Body of pancreas (tissue), 4 donors: ENCODE results near the gene CFAP299. TPM values are rescaled to one million over a fixed set of nuclear protein-coding genes. Genes with fewer than 3 reads are reported as not detected.

Source experiments
- ATAC-seq: fragments of 150-250 bp; one replicate; pipeline ENCODE4 v1.9.1; 2016
- DNase-seq, 4 donors: peaks; one replicate each; pipeline ENCODE4 v3.0.0-alpha.2; 2019
- H3K27ac ChIP-seq, 4 donors: fragments of 200-600 bp; sonication (generic); 1 replicate in 3 of 4; 2 replicates in 1 of 4; pipeline versions ENCODE4 v1.5.1 to v1.6.1; 2016 to 2019; ENCODE audit warnings: mild to moderate bottlenecking in 1 of 4, mixed read lengths in 1 of 4, moderate library complexity in 1 of 4
- H3K27me3 ChIP-seq, 2 donors: fragments of 200-600 bp; sonication (generic); one replicate each; pipeline ENCODE4 v1.6.0; 2016; ENCODE audit warnings: mild to moderate bottlenecking in 1 of 2
- H3K36me3 ChIP-seq, 2 donors: fragments of 200-600 bp; sonication (generic); replicated peaks in 1 of 2; 2 replicates each; pipeline ENCODE4 v1.5.1; 2016; ENCODE audit warnings: low read depth in 2 of 2; ENCODE audit not compliant: insufficient read depth in 1 of 2
- H3K4me1 ChIP-seq: fragments of 200-600 bp; sonication (generic); one replicate; pipeline ENCODE4 v1.6.0; 2016
- H3K4me3 ChIP-seq, 2 donors: fragments of 200-600 bp; sonication (generic); 1 replicate in 1 of 2; 2 replicates in 1 of 2; pipeline ENCODE4 v1.5.1; 2016 to 2019
- H3K9me3 ChIP-seq, 3 donors: fragments of 200-600 bp; sonication (generic); 1 replicate in 2 of 3; 2 replicates in 1 of 3; pipeline ENCODE4 v1.5.1; 2016
- CTCF ChIP-seq, 7 experiments: fragments of 450-650 bp in 4 of 7; fragments of 200-600 bp in 3 of 7; sonication (generic) in 3 of 7; IDR thresholded peaks; one replicate each; pipeline ENCODE4 v1.5.1; 2016 to 2019; ENCODE audit warnings: antibody characterized with exemption in 7 of 7
- POLR2A ChIP-seq, 3 donors: fragments of 450-650 bp; IDR thresholded peaks; one replicate each; pipeline ENCODE4 v1.6.1; 2016; ENCODE audit warnings: antibody characterized with exemption in 3 of 3, mild to moderate bottlenecking in 2 of 3
- WGBS, 2 donors: methylation state at CpG; one replicate each; pipeline ENCODE4 v1.1.5; 2017; 5-methylcytosine and 5-hydroxymethylcytosine counted together
- intact Hi-C: fragments of 100-400 bp; cut with DNase I; formaldehyde crosslinking; loops from one replicate; pipeline ENCODE4 v1.15.1; 2023
- total RNA-seq, 2 donors: library from RNA; depleted of rRNA; stranded (reverse); fragments of >200 nt; gene quantifications; one replicate each; pipeline ENCODE4 v1.1.0, GENCODE V29; 2016

CFAP299 gene
- total RNA-seq, 2 donors from 2014 or later = not detected

GRCh38 chr4:80948995-80949394, 613.5 kb downstream of the CFAP299 start:
- ATAC-seq (no peak), DNase-seq (no peak)
- H3K27me3 ChIP-seq = no peaks in the 10 kb centered on the region

GRCh38 chr4:80956421-80956820, 620.9 kb downstream of the CFAP299 start:
- TF ChIP-seq CTCF (IDR thresholded peaks at IDR 0.05) (no peak), POLR2A (IDR thresholded peaks at IDR 0.05) (no peak)
- no peaks in the 10 kb centered on the region for H3K27me3 ChIP-seq
- no peak overlapping the region for H3K4me3 ChIP-seq
- no peaks in the 10 kb centered on the region for H3K9me3 ChIP-seq
- ATAC-seq (no peak), DNase-seq (no peak)
- no peaks in the 10 kb centered on the region for H3K4me1 ChIP-seq
- intact Hi-C loops = no loop called here
- no peaks in the 10 kb centered on the region for H3K36me3 ChIP-seq
- H3K27ac ChIP-seq = no peak overlapping the region
- 83 to 85% methylated on average over 3 of the region's 3 CpGs for whole genome bisulfite sequencing, 2 donors

More at GRCh38 chr4:80948995-80949394, 613.5 kb downstream of the CFAP299 start:
- no peak for TF ChIP-seq POLR2A (IDR thresholded peaks at IDR 0.05)
- TF ChIP-seq CTCF (IDR thresholded peaks at IDR 0.05) = no peak
- Histone ChIP-seq H3K4me3 (no peak overlapping the region), H3K9me3 (no peaks in the 10 kb centered on the region), H3K36me3 (no peaks in the 10 kb centered on the region), H3K27ac (no peak overlapping the region), H3K4me1 (no peaks in the 10 kb centered on the region)
- intact Hi-C loops = no loop called here

- WGBS, 2 donors = 38 to 44% methylated on average over 2 of the region's 2 CpGs
- no peak overlapping the region for H3K4me3 ChIP-seq
- no peak for DNase-seq
- H3K9me3 ChIP-seq = no peaks in the 10 kb centered on the region
- no peaks in the 10 kb centered on the region for H3K36me3 ChIP-seq
- no peak overlapping the region for H3K27ac ChIP-seq
- intact Hi-C loops = no loop called here
- TF ChIP-seq POLR2A (IDR thresholded peaks at IDR 0.05) = no peak
- ATAC-seq = no peak
- no peaks in the 10 kb centered on the region for H3K27me3 ChIP-seq
- no peaks in the 10 kb centered on the region for H3K4me1 ChIP-seq
Measured at GRCh38 chr4:80963051-80963450, 627.5 kb downstream of the CFAP299 start.

- no peaks in the 10 kb centered on the region for H3K27me3 ChIP-seq
- H3K36me3 ChIP-seq = no peaks in the 10 kb centered on the region
- ATAC-seq (no peak), DNase-seq (no peak)
- TF ChIP-seq POLR2A (IDR thresholded peaks at IDR 0.05) = no peak
- no peak for TF ChIP-seq CTCF (IDR thresholded peaks at IDR 0.05)
- no peak overlapping the region for H3K27ac ChIP-seq
- intact Hi-C loops = no loop called here
- H3K9me3 ChIP-seq = no peaks in the 10 kb centered on the region
- WGBS, 2 donors = 61 to 68% methylated on average over 4 of the region's 4 CpGs
- H3K4me3 ChIP-seq = no peak overlapping the region
- no peaks in the 10 kb centered on the region for H3K4me1 ChIP-seq
Measured at GRCh38 chr4:80967346-80967745, 631.8 kb downstream of the CFAP299 start.

GRCh38 chr4:80980239-80980638, 644.7 kb downstream of the CFAP299 start:
- ATAC-seq (no peak), DNase-seq (no peak)
- H3K27ac ChIP-seq = no peak overlapping the region
- H3K36me3 ChIP-seq = no peaks in the 10 kb centered on the region
- no peaks in the 10 kb centered on the region for H3K9me3 ChIP-seq
- TF ChIP-seq CTCF (IDR thresholded peaks at IDR 0.05) (no peak), POLR2A (IDR thresholded peaks at IDR 0.05) (no peak)
- intact Hi-C loops = loop anchor here (10.0 kb wide), 1 partner anchor 605 kb away; no protein-coding TSS in a partner anchor
- WGBS, 2 donors = 39 to 55% methylated on average over 3 of the region's 3 CpGs
- no peak overlapping the region for H3K4me3 ChIP-seq
- no peaks in the 10 kb centered on the region for H3K27me3 ChIP-seq
- H3K4me1 ChIP-seq = no peaks in the 10 kb centered on the region
